LNCaP clone FGC (cell line): ENCODE measurements around the gene TRPV2.
A peak's percentile ranks its signal among the peaks of the same experiment; 100 is the strongest.
"Not testable (repeated sequence)": the region's sequence is repeated elsewhere in the genome, so short reads cannot be mapped to it uniquely, and the experiment has no call there.

Experiments
- DNase-seq: peaks from one replicate; pipeline ENCODE4 v3.0.0-alpha.2; 2011; ENCODE audit warnings: low read depth
- H3K4me3 ChIP-seq: 2 replicates; pipeline ENCODE4 v1.5.1; 2011; ENCODE audit warnings: mild to moderate bottlenecking, low read depth, low read length, control low read depth
- TF ChIP-seq, protein P1 (sequence below): IDR thresholded peaks from 2 replicates; pipeline ENCODE4 v1.5.1; 2012; ENCODE audit warnings: mild to moderate bottlenecking; ENCODE audit not compliant: control insufficient read depth, insufficient read depth; ENCODE audit errors: extremely low read depth

Gene TRPV2

DNA sequence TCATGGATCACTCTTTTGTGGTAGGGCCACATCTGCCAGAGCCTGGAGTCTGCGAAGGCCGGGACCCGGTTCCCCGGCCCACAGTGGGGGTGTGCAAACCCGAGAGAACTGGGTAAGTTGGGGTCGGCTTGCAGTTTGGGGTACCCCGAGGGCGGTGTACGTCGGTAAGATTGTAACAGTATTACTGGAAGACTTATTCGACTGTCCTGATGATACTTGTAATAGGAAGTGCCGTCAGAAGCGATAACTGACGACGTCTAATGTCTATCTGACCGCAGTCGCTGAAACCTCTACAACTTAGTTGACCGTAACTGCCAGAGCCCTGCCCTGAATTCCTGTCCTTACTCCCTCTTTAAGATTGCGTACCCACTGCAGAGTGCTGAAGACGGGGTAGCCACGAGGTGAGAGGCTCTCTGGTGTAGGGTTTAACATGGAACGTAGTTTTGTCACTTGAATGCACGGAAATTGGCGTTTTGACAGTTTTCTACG, 24.0 kb downstream of the TRPV2 start:
- no peak for DNase-seq
- TF ChIP-seq, protein P1, sequence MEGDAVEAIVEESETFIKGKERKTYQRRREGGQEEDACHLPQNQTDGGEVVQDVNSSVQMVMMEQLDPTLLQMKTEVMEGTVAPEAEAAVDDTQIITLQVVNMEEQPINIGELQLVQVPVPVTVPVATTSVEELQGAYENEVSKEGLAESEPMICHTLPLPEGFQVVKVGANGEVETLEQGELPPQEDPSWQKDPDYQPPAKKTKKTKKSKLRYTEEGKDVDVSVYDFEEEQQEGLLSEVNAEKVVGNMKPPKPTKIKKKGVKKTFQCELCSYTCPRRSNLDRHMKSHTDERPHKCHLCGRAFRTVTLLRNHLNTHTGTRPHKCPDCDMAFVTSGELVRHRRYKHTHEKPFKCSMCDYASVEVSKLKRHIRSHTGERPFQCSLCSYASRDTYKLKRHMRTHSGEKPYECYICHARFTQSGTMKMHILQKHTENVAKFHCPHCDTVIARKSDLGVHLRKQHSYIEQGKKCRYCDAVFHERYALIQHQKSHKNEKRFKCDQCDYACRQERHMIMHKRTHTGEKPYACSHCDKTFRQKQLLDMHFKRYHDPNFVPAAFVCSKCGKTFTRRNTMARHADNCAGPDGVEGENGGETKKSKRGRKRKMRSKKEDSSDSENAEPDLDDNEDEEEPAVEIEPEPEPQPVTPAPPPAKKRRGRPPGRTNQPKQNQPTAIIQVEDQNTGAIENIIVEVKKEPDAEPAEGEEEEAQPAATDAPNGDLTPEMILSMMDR: no peak
- H3K4me3 ChIP-seq: peak overlapping the region; percentile 88

DNA sequence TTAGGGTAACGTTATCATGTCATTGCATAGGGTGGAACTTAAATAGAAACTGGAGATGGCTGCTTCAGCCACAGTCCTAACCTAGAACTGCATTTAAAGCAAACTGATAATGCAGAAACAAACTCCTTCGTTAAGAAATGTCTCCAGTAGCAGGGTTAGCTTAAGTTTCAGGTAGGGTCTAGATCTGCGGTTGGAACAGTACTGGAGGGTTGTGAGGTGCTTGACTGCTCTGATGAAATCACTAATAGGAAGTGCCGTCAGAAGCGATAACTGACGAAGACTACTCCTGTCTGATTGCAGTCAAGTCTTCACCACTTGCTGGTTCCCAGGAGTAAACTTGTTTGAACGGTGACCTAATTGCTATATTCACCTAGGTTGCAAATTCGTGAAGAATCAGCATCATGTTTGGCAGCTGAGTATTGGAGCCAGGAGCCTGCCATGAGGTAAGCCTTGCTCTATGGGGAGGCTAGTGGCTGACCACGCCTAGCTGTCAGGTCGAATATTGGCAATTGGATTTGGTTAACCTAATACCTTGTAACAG, 24.5 kb downstream of the TRPV2 start:
- DNase-seq: no peak
- TF ChIP-seq, protein P1: no peak
- H3K4me3 ChIP-seq: peak overlapping the region; percentile 88

DNA sequence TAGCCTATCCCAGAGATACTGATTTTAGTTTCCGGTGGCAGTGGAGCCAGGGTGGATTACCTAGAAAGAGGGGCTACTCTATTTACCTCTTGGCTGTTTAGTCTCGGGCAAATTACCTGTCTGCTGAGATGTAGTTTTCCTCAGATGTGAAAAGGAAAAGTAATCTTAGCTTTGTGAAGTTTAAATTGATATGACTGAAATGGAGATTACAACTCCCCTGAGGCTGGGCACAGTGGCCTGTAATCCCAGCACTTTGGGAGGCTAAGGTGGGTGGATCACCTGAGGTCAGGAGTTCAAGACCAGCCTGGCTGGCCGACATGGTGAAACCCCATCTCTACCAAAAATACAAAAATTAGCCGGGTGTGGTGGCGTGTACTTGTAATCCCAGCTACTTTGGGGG, 25.0 kb downstream of the TRPV2 start:
- DNase-seq: not testable (repeated sequence)
- H3K4me3 ChIP-seq: peak overlapping the region; percentile 88

DNA sequence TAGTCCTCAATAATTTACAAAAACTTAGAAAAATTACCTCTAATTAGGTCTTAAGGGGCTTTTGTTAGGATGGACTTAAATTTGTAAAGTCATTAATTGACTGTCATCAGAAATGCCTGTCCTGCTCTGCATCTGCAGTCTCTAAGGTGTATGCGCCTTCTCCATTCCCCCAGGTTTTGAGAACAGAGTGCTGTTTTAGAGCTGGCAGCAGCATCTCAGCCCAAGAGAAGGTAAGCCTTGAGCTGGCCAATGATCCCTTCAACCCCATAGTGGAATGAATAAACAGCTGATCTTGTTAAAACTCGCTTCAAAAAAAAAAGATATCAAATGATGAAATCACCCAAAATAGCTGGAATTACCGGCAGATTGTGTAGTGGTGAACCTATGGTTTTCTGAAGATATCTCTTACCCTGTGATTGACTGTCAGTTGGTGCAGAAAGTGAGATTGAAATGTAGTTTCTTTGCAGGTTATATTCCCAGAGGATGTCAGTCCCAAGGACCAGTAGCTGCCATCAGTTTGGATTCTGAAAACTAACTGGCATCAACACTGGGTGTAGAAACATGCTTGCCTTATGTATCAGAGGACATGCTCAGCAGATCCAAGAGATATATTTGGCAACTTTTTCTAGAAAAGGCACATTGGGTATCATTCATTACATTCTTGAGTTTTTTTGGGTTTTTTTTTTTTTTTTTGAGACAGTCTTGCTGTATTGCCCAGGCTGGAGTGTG, 25.7 kb downstream of the TRPV2 start:
- H3K4me3 ChIP-seq: peak overlapping the region; percentile 88
- TF ChIP-seq, protein P1: no peak
- no peak for DNase-seq

DNA sequence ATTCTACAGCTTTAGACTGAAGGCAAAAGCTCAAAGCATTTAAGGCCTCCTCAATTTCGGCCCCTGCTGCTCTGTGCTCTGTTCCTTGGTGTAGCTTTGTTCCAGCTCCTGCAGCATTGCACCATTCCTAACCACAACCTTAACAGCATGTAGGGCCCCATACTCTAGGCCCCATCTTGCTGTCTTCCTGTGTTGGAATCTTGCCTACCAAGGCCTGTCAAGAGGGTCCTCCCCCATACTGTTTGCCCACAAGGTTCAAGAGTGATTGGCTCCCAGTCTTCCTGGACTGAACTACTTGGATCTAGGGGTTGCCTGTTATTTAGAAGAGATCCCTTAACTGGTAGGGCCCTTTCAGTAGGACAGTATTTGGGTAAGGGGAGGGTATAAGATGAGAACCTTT, 26.8 kb downstream of the TRPV2 start:
- no peak for DNase-seq

DNA sequence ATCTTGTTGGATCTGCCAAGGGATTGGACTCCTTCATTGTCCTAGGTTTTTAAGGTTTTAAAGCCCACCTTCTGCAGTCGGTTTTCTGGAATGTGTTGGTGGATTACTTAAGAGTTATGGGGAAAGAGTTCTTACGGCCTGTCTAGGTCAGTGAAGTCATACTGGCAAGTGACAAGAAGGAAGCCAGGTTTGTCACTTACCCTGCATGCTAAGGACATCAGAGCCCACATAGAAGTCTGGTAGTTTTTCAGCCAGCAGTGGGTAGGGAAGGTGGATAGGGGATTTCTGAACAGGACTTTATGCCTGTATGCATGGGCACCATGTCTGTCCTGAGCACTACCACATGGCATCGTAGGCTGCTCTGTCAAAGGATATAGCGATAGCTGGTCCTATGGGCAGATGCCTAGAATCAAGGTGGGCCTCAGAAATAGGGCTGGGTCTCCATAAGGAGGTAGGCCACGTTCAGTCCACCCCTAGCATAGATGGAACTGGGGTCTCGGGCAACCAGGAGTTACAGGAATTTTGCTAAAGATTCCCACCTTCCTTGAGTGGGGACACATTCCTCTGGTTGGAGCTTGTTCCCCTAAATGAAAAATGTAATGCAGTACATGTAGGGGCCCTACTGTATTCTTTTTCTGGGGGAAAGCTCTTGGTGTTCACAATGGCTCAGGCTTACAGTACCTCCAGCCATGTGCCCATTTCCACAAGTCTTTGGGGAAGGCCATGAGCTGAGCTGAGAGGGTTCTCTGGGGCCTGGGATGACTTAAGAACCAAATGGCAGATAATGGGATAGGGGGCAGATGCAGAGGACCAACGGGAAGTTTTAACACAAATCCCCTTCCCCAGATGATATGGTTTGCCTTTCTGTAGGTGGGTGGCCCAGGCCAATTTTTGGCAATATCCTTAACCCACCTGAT, 27.5 kb downstream of the TRPV2 start:
- TF ChIP-seq, protein P1: no peak

More for the DNA sequence above, 26.8 kb downstream of the TRPV2 start:
- TF ChIP-seq, protein P1: no peak
- H3K4me3 ChIP-seq: no peak overlapping the region

More for the DNA sequence above, 27.5 kb downstream of the TRPV2 start:
- no peak for DNase-seq
- H3K4me3 ChIP-seq: no peak overlapping the region
